GM10266 (cell line): ENCODE results near the gene TLE4.

Experiments used
- DNase-seq: peaks from one replicate; pipeline ENCODE4 v3.0.0; 2012; ENCODE audit errors: extremely low spot score
- TF ChIP-seq, protein P1 (sequence below): IDR thresholded peaks from 2 replicates; pipeline ENCODE4 v1.5.1; 2012; ENCODE audit warnings: mild to moderate bottlenecking, low read depth; ENCODE audit not compliant: control insufficient read depth, insufficient read depth; ENCODE audit errors: missing control alignments

Gene TLE4

DNA sequence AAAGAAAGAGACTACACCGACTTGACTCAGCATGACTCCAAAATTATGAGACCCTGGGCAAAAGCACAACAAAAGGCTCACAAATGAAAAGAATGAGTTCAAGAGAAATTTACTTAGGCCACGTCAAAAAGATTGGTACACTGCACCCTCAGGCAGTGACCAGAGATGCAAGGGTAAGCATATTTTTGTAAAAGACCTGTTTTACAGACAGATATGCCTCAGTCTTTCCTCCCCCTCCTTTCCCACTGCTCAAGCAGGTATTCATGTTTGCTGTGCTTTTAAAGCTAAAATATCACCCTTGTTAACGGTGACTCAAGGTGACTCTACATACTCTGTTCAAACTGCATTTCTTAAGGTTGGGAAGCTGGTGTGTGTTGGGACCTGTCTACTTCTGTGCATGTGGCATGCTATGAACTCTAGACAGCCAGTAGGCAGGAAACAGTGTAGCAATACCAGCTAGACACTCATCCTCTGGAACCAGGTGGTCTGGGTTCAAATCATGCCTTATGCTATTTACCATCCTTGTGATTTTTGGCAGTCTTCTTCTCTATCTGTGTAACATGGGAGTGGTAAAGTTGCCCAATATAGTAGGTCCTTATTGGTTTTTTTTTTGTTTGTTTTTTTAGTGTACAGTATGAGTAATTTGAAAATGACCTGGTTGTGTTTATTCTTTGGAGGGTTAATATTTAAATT is 98.7 kb downstream of the TLE4 start:
- no peak for DNase-seq
- TF ChIP-seq, protein P1, sequence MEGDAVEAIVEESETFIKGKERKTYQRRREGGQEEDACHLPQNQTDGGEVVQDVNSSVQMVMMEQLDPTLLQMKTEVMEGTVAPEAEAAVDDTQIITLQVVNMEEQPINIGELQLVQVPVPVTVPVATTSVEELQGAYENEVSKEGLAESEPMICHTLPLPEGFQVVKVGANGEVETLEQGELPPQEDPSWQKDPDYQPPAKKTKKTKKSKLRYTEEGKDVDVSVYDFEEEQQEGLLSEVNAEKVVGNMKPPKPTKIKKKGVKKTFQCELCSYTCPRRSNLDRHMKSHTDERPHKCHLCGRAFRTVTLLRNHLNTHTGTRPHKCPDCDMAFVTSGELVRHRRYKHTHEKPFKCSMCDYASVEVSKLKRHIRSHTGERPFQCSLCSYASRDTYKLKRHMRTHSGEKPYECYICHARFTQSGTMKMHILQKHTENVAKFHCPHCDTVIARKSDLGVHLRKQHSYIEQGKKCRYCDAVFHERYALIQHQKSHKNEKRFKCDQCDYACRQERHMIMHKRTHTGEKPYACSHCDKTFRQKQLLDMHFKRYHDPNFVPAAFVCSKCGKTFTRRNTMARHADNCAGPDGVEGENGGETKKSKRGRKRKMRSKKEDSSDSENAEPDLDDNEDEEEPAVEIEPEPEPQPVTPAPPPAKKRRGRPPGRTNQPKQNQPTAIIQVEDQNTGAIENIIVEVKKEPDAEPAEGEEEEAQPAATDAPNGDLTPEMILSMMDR = no peak

DNA sequence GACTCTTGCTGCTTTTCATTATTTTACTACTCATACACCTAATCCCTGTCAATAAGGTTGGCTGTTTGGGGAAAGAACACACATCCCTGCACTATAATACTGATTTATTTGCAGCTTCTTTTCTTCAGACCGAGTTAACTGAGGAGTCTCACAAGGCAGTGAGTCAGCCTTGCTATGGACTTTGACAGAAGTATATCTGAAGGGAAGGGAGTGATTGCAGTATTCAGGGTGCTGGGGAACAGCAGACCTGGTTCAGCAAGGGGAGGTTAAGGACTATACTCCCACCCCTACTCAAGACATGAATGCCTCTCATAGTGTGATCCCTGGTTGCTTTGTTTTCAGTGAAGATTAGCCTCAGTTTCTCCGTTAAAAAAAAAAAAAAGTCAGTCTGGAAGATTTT is 99.8 kb downstream of the TLE4 start:
- TF ChIP-seq, protein P1 = no peak
- DNase-seq = no peak

DNA sequence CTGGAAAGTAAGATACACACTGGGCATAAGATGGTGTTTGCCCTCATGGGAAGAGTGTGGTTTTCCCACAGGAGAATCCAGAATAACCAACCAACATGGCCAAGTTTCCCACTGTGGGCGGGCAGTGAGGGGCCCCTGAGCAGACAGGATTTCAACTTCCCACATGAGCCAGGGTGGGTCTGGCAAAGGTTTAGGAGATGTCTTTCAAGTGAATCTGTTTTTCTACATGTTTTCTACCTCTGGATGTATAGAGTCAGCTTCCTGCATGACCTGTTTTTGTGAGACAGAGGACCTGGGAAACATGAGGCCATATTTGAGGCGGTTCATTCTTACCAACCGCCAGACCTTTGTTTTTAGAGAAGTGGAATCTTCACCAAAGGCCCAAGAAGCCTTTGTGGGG is 100.5 kb downstream of the TLE4 start:
- no peak for DNase-seq
- TF ChIP-seq, protein P1 = no peak

DNA sequence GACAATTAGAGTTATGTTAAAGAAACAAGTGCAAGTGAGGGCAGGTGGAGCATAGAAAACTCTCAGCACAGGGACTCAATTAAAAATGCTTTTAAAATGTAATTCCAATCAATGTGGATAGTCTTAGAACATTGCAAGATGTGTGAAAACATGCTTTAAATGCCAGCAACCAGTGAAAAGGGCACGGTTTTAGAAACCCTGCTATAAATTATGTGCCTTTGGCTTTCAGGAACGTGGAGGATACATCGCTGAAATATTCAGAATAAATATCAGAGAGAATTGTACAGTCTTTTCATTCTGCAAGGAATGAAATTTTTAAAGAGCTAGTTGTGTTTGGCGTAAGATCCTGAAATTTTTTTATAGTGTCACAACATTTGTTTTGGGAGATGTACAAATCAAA is 101.1 kb downstream of the TLE4 start:
- DNase-seq = no peak
- TF ChIP-seq, protein P1 = no peak

DNA sequence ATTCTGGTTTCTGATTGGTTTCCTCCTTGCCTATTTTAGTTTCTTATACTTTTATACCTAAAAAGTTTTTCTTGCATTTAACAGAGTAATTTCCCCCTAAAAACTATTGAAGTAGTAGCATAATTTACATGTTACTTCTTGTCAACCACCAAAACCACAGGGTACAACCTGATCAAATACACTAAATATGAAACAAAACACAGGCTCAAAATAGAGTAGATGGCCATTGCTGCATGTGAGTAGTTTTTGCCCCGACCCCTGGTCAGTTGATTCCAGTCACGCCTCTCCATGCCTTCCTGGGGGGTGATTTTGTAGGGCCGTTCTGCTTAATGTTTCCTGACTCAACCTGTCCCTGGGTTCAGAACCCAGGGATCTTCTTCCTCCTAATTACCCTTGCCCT is 101.8 kb downstream of the TLE4 start:
- DNase-seq = peak; percentile 8
- TF ChIP-seq, protein P1 = no peak

DNA sequence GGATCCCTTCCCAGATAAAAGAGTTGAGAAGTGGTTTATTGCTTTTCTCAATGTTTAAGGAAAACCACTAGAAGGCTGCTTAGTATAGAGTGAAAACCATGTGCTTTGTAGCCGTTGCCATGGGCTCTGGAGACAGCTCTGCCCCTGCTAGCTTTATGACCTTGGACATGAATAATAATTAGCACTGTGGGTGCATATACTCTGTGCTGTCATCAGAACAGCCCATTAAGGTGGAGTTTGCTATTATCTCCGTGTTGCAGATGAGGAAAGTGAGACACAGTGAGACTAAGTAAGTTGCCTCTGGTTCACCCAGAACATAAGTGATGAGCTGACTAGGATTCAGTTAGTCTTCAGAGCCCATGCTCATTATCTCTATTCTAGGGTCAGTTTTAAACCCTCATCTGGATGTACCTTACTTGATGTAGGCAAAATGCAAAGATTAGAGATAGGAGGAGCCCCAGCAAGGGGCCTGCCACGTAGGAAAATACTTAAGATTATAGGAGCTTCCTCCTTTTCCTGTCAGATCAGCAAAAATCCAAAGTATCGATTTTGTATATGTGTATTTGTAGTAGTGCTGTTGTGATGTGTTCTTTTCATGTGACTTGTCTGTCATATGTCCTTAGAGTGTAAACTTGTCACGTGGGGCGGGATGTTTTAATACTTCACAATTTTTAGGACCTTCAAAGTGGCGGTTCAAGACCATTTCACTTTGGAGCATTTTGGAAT is 102.5 kb downstream of the TLE4 start:
- DNase-seq = no peak
- TF ChIP-seq, protein P1 = no peak

DNA sequence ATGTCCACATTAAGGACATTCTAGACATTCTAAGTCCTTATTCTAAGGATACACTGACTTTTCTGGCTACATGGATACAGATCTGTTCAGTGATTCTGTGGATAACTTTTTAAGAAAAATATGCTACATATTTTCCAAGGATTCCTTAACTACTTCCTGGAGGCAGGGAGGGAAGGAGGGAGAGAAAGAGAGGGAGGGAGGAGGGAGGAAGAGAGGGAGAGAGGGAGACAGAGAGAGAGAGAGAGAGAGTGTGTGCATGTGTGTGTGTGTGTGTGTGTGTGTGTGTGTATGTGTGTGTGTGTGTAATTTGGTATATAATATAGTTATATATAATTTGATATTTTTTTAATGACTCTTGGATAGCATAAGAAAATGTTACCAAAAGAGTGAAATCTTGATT is 109.8 kb downstream of the TLE4 start:
- TF ChIP-seq, protein P1 = no peak
- DNase-seq = no peak
